HepG2 (cell line): Measurements from ENCODE around the gene SREBF1. TPM values are rescaled to one million over a fixed set of nuclear protein-coding genes. Genes with fewer than 3 reads are reported as not detected.

Source experiments
- AHR ChIP-seq: IDR thresholded peaks from 2 replicates; pipeline ENCODE4 v1.6.1; 2018; ENCODE audit warnings: missing genetic modification reagents, missing compliant biosample characterization
- CREB1 ChIP-seq, 2 experiments: fragments of 450-650 bp in 1 of 2; IDR thresholded peaks; 2 replicates each; pipeline ENCODE4 v1.6.1; 2016 to 2017; ENCODE audit warnings: control low read depth in 1 of 2, mild to moderate bottlenecking in 1 of 2, missing compliant biosample characterization in 1 of 2, missing genetic modification characterization in 1 of 2
- ELK4 ChIP-seq: sonication (generic); formaldehyde crosslinking; IDR thresholded peaks from 2 replicates; pipeline ENCODE4 v1.9.0; 2021; ENCODE audit warnings: missing genetic modification reagents, borderline replicate concordance
- GATAD1 ChIP-seq: IDR thresholded peaks from 2 replicates; pipeline ENCODE4 v1.6.1; 2016; ENCODE audit warnings: missing genetic modification reagents, missing compliant biosample characterization
- HNF1B ChIP-seq: sonication (generic); formaldehyde crosslinking; IDR thresholded peaks from 2 replicates; pipeline ENCODE4 v1.5.1; 2020; ENCODE audit warnings: mild to moderate bottlenecking, moderate library complexity, missing genetic modification reagents
- HOXA5 ChIP-seq: sonication (generic); formaldehyde crosslinking; IDR thresholded peaks from 2 replicates; pipeline ENCODE4 v1.4.0; 2020; ENCODE audit warnings: missing genetic modification reagents
- ZBTB34 ChIP-seq: sonication (generic); formaldehyde crosslinking; IDR thresholded peaks from 2 replicates; pipeline ENCODE4 v1.8.0; 2022; ENCODE audit warnings: mild to moderate bottlenecking, missing genetic modification reagents
- ZBTB4 ChIP-seq: sonication (generic); formaldehyde crosslinking; IDR thresholded peaks from 2 replicates; pipeline ENCODE4 v1.4.0; 2020; ENCODE audit warnings: missing genetic modification reagents, mild to moderate bottlenecking, borderline replicate concordance
- ZKSCAN1 ChIP-seq: fragments of 150-350 bp; IDR thresholded peaks from 2 replicates; pipeline ENCODE4 v1.6.1; 2014; ENCODE audit warnings: low read length
- ZMAT5 ChIP-seq: sonication (generic); formaldehyde crosslinking; IDR thresholded peaks from 2 replicates; pipeline ENCODE4 v1.5.0; 2020; ENCODE audit warnings: mild to moderate bottlenecking, low read depth, missing genetic modification reagents, borderline replicate concordance
- ZNF512B ChIP-seq: sonication (generic); formaldehyde crosslinking; IDR thresholded peaks from 2 replicates; pipeline ENCODE4 v1.5.1; 2020; ENCODE audit warnings: missing genetic modification reagents, mild to moderate bottlenecking, borderline replicate concordance
- ZZZ3 ChIP-seq: sonication (generic); formaldehyde crosslinking; IDR thresholded peaks from 2 replicates; pipeline ENCODE4 v1.4.0; 2020; ENCODE audit warnings: missing genetic modification reagents, mild to moderate bottlenecking, borderline replicate concordance
- polyA plus RNA-seq, 8 experiments: library from polyadenylated mRNA; depleted of rRNA in 3 of 8; stranded (reverse) in 7 of 8; unstranded in 1 of 8; fragments of >200 nt; fragmentation: Illumina TruSeq in 4 of 8; extraction: Trizol in 4 of 8; gene quantifications; 2 replicates each; pipeline versions ENCODE4 v1.2.1 to v1.2.3, GENCODE V29; 2011 to 2016; ENCODE audit warnings: low read depth in 4 of 8, missing spikeins in 1 of 8, mixed read lengths in 1 of 8; ENCODE audit not compliant: insufficient read depth in 1 of 8
- total RNA-seq, 5 experiments: library from RNA; depleted of rRNA; stranded (reverse); fragments of >200 nt; fragmentation: Illumina TruSeq; extraction: Trizol; gene quantifications; 2 replicates each; pipeline ENCODE4 v1.2.3, GENCODE V29; 2016; ENCODE audit warnings: low read depth in 1 of 5
- TF ChIP-seq, protein P1 (sequence below): IDR thresholded peaks from 2 replicates; pipeline ENCODE4 v1.6.1; 2016; ENCODE audit warnings: control low read depth

SREBF1 gene
- total and polyA plus RNA-seq, 2 of the 13 experiments (the other 11 are each of a cell fraction or from before 2014, with no cell fraction given), result 34.3 to 38.0 TPM

- no peak for TF ChIP-seq ZNF512B (CRISPR knock-in tag)
- TF ChIP-seq ZBTB4 (CRISPR knock-in tag), result no peak
- TF ChIP-seq, protein P1, sequence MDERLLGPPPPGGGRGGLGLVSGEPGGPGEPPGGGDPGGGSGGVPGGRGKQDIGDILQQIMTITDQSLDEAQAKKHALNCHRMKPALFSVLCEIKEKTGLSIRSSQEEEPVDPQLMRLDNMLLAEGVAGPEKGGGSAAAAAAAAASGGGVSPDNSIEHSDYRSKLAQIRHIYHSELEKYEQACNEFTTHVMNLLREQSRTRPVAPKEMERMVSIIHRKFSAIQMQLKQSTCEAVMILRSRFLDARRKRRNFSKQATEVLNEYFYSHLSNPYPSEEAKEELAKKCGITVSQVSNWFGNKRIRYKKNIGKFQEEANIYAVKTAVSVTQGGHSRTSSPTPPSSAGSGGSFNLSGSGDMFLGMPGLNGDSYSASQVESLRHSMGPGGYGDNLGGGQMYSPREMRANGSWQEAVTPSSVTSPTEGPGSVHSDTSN (CRISPR knock-in tag), result no peak
- TF ChIP-seq GATAD1 (CRISPR knock-in tag), result 0 out of 2 replicates have a peak, but pooled peaks have one; percentile 15
- no peak for TF ChIP-seq ZMAT5 (CRISPR knock-in tag)
- TF ChIP-seq CREB1 (IDR thresholded peaks at IDR 0.05), result no peak
- TF ChIP-seq CREB1 (CRISPR knock-in tag; IDR thresholded peaks at IDR 0.05), result no peak
- TF ChIP-seq ZBTB34 (CRISPR knock-in tag), result no peak
- TF ChIP-seq HNF1B (CRISPR knock-in tag), result no peak
- no peak for TF ChIP-seq ZKSCAN1
- TF ChIP-seq AHR, result 0 out of 2 replicates have a peak, but pooled peaks have one; percentile 44
- no peak for TF ChIP-seq ELK4
- TF ChIP-seq ZZZ3 (CRISPR knock-in tag), result no peak
- 0 out of 2 replicates have a peak, but pooled peaks have one; percentile 34 for TF ChIP-seq HOXA5 (CRISPR knock-in tag)
Measured at GRCh38 chr17:17823433-17824118, 13.2 kb downstream of the SREBF1 start (continued).
